HG03457 (cell line): ENCODE measurements around the gene AP3D1.
"Not testable (repeated sequence)": the region's sequence is repeated elsewhere in the genome, so short reads cannot be mapped to it uniquely, and the experiment has no call there.

Experiments
- ATAC-seq: cut with Tn5 transposase; IDR thresholded peaks from one replicate; pipeline ENCODE4 v1.9.1; 2021; ENCODE audit warnings: moderate number of reproducible peaks; ENCODE audit not compliant: unreplicated experiment

Gene AP3D1

DNA sequence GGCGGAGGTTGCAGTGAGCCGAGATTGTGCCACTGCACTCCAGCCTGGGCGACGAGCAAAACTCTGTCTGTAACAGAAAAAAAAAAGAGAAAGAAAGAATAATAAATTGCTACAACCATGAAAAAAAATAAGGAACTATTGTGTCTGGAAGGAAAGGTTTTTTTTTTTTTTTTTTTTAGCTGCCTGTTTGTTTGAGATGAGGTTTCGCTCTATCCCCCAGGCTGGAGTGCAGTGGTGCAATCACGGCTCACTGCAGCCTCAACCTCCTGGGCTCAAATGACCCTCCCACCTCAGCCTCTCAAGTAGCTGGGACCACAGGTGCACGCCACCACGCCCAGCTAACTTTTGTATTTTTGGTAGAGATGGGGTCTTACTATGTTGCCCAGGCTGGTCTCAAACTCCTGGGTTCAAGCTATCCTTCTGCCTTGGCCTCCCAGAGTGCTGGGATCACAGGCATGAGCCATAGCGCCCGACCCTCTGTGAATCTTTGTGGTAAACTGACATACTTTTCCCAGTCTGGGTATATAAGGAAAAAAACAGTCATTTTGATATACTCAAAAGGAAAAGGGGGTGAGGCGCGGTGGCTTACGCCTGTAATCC is 59.3 kb downstream of the AP3D1 start:
- ATAC-seq, result not testable (repeated sequence)

GRCh38 chr19:2089727-2090053 is 61.7 kb downstream of the AP3D1 start:
- ATAC-seq, result no peak

- ATAC-seq, result no peak
Measured at GRCh38 chr19:2089001-2089711, 62.2 kb downstream of the AP3D1 start.

DNA sequence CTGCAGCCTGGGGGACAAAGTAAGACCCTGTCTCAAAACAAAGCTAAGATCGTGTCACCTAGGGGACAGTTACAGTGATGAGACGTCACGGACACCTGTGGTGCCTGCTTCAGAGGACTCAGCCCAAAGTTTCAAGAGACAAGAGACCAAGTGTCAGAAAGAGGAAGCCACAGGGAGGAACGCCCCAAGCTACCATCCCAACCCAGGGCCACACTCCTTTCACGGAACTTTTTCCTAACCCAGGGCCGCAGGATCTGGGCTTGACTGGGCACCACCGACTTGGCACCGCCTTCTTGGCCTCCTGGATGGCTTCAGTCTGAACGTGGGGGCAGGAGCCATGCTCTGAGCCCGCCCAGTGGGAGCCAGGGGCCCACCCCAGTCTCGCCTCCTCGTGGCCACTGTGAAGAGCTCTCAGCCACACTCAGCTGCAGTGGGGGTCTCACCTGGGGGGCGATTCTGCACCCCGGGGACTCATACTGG is 63.7 kb downstream of the AP3D1 start:
- ATAC-seq, result no peak

GRCh38 chr19:2086695-2087620 is 64.4 kb downstream of the AP3D1 start:
- not testable (repeated sequence) for ATAC-seq

GRCh38 chr19:2084993-2085720 is 66.2 kb downstream of the AP3D1 start:
- ATAC-seq, result peak; percentile 25

GRCh38 chr19:2083174-2083854 is 68.1 kb downstream of the AP3D1 start:
- ATAC-seq, result no peak

DNA sequence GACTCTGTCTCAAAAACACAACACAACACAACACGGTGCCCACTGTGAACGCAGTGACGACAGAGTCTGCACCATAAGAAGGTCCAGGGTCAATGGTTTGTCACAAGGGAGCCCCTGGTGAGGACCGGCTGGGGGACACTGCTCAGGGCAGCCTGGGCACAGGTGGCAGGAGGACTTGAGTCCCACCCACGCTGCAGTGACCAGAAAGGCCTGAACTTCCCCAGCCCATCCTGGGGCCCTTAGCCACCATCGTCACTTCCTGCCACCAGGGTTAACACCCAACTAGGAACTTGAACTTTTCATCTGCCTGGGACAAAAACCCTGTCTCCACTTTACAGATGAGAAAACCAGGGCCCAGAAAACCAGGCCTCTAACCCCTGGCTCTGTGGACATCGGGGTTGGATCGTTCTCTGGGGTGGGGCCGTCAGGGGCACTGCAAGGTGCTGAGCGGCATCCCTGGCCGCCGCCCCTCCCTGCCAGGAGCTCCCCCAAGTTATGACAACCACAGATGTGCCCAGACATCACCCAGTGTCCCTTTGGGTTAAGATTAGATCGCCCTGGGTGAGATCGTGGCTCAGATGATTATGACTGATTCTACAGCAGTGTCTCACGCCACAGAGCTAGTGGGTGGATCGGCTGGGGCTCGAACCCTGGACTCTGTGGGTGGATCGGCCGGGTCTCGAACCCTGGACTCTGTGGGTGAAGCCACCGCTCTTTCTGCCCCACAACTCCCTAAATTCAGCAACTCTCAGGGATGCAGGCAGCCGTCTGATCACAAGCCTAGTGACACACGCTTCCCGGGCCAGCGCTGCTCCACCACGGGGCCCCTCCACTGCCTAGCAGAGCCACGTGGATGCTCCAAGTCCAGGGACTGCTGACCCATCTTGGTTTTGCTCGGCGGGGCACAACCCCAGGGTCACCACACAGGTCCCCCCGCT is 69.2 kb downstream of the AP3D1 start:
- ATAC-seq, result no peak

DNA sequence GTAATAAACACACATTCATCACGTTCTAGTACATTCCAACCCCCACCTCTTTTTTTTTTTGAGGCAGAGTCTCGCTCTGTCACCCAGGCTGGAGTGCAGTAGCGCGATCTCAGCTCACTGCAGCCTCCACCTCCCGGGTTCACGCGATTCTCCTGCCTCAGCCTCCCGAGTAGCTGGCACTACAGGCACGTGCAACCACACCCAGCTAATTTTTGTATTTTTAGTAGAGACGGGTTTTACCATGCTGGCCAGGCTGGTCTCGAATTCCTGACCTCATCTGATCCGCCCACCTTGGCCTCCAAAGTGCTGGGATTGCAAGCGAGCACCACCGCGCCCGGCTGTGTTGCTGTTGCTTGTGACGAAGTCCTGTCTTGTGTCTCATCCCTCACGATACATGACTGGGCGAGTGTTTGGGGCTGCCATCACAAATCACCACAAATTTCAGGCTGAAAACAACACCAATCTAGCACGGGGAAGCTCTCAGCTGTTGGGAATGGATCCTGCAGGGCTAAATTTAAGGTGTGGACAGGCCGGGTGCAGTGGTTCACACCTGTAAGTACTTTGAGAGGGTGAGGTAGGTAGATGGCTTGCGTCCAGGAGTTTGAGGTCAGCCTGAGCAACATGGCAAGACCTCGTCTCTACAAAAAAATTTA is 70.9 kb downstream of the AP3D1 start:
- ATAC-seq, result no peak

GRCh38 chr19:2079865-2080301 is 71.5 kb downstream of the AP3D1 start:
- ATAC-seq, result no peak

DNA sequence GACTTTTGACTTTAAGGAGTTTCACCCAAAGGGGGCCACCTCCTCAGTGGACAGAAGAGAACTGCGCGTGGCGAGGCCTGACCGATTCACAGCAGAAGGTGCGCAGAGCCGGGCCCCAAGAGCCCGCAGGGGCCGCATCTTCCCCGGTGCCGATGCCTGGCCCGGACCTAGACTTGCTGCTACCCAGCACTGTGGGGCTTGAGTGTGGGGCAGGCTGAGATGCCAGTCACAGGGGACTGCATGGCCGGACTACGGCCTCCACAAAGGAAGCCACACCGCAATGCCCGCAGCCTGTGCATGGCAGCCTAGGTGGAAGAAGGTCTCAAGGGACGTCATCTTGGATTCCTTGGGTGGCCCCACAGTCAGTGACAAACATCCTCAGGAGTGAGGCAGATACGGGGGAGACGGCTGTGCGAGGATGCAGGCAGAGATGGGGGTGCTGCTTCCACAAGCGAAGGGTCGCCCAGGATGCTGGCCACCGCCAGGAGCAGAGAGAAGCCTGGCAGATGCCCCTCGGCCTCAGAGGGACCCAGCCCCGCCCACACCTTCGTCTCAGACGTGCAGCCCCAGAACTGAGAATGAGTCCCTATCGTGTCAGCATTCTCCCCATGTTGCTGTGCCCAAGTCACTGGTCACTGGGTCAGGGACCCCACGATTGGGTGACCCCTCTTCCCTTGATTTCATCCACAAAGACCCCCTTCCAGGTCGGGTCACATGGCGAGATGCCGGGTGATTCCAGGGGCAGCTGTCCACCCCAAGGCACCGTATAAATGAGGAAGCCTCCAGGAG is 72.1 kb downstream of the AP3D1 start:
- ATAC-seq, result no peak

DNA sequence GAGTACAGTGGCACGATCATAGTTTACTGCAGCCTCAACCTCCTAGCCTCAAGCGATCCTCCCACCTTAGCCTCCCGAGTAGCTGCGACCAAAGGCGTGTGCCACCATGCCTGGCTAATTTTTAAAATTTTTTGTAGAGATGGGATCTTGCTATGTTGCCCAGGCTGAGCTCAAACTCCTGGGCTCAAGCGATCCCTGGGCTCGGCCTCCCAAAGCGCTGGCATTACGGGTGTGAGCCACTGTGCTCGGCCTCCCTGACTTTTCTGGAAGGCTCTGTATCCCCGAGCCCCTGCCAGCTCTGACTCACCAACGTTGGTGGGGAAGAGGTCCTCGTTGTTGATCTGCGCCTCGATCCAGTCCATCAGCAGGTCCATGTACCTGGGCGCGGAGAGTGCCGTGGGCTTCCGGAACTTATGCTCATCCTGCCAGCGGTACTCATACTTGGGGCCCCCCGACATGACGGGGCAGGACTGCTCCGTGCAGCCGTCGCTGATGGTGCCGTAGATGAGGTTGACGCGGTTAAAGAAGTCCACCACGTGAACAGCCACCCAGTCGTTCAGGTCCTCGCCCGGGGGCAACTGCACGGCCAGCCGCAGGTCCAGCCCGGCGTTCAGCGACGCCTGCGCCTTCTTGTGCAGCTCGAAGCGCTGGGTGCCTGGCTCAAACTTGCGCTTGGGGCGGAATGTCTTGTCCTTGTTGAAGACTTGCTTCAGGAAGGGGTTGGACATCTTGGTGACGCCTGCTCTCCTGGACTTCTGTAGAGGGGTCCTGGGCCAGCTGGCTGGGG is 73.3 kb downstream of the AP3D1 start:
- no peak for ATAC-seq

DNA sequence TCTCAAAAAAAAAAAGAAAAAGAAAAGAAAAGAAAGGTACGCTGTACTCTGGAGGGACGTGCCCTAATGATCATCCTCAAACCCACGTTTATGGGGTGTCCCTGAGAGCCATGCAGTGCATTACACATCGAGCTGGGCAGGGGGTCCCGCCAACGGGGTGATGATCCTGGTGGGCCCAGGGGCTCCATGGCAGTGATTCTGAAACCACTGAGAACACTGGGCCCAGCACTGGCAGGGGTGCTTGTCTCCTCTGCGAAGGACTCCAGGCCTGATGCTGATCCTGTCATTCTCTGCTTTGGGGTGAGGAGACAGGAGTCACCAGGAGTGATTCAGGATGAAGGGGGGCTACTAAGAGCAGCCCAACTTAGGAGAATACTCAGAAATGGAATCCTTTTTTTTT is 74.0 kb downstream of the AP3D1 start:
- no peak for ATAC-seq

- ATAC-seq, result no peak
Measured at GRCh38 chr19:2076526-2076944, 74.8 kb downstream of the AP3D1 start.

GRCh38 chr19:2072757-2073551 is 78.4 kb downstream of the AP3D1 start:
- no peak for ATAC-seq

GRCh38 chr19:2070986-2071673 is 80.2 kb downstream of the AP3D1 start:
- no peak for ATAC-seq
